ENCODE measurements around the gene MARCHF10.
"Not testable (repeated sequence)": the region's sequence is repeated elsewhere in the genome, so short reads cannot be mapped to it uniquely, and the experiment has no call there.

Gene MARCHF10

DNA sequence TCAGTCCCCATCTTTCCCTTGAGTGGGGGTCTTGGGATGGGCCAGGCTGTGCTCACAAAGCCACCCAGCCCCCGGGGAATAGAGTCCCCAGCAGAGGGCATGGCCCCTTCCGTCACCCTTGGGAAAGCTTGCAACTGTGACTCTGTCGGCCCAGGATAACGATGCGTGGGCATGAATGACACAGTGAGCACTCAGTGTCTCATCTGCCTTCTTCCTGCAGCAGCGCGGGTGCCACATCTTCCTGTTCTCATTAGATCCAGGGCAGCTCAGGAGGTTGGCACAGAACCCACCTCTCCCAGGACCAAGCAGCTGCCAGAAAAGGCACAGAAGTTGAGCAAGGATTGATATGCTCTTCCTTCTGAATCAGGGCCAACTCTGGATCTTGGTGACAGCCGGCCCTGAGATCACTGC lies 95.9 kb downstream of the MARCHF10 start:
- Mint-ChIP-seq H3K4me1 (no peaks in the 10 kb centered on the region), H3K36me3 (no peaks in the 10 kb centered on the region), H3K4me3 (no peak overlapping the region), H3K27me3 (no peaks in the 10 kb centered on the region), H3K27ac (no peak overlapping the region), H3K9me3 (no peaks in the 10 kb centered on the region)
- ATAC-seq = no peak

DNA sequence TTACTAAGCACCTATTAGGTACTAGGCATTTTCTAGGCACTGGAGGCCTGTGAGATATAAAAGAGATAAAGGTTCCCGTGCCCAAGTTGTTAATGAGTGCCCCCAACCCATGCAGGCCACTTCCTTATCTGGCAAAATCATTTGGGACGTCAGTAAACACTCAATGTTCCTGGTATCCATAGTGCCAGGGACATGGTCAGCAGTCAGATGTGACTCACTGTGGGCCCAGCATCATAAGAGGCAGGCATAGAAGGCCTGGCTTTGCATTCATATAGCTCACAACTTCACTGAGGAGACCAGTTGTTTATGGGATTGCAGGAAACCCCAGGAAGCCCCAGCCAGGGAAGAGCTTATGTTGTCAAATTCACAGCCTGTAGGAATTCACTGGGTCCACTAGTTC lies 99.5 kb downstream of the MARCHF10 start:
- no peaks in the 10 kb centered on the region for H3K36me3 Mint-ChIP-seq
- no peak overlapping the region for H3K27ac Mint-ChIP-seq
- no peak for ATAC-seq
- H3K4me3 Mint-ChIP-seq = no peak overlapping the region
- peaks cover 1% of the 10 kb centered on the region for H3K4me1 Mint-ChIP-seq
- H3K9me3 Mint-ChIP-seq = no peaks in the 10 kb centered on the region
- H3K27me3 Mint-ChIP-seq = peaks cover 7% of the 10 kb centered on the region

DNA sequence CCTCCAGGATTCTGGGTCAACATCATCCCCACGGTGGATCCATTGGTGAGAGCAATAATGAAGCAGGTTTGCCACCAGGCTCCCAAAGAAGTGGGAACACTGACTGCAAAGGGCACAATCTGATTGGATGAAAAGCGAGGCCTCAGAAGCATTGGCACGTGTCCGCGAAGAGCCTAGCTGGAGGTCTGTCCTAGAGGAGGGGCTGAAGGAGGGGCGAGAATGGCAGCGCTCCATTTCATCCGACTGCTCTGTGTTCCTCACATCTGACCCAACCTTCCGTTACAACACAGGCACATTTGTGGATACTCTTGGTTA lies 100.7 kb downstream of the MARCHF10 start:
- H3K27ac Mint-ChIP-seq = no peak overlapping the region
- peaks cover 9% of the 10 kb centered on the region for H3K4me1 Mint-ChIP-seq
- no peaks in the 10 kb centered on the region for H3K9me3 Mint-ChIP-seq
- H3K27me3 Mint-ChIP-seq = peaks cover 18% of the 10 kb centered on the region
- no peak overlapping the region for H3K4me3 Mint-ChIP-seq
- no peaks in the 10 kb centered on the region for H3K36me3 Mint-ChIP-seq
- no peak for ATAC-seq

DNA sequence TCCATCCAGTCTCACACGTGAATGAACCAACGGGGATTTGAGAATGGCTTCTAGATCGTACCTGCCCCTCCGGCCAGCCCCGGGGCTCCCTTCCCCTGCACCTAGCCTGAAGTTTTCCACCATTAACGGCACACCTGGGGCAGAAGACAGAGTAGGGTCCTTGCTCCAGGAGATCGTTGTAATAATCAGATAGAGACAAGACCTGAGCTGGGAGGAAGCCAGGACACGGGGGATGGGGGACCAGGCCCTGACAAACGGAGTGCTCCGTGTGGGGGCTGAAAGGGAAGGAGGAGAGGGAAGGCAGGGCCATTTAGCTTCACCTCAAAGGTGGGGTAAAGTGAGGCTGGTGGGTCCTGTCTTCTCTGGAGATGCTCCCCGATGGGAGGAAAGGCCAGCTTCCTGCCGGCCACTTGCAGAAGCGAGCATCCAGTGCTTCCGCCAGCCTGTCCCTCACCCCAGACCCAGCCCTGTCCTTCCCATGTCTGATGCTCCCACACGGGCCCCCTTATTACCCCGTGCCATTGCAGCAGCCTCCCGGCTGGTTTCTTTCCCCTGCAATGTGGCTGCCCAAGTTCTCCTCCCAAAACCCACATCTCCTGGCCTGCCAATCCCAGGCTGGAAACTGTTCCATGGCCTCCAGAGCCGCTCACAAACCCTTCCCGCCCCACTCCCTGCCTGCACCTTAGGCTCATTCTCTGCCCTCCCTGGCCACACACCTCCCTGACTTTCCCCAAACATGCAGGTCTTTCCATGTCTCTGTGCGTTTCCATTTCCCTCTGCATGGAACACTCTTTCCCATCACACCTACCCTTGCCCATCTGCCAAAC lies 101.3 kb downstream of the MARCHF10 start:
- Mint-ChIP-seq H3K4me3 (no peak overlapping the region), H3K36me3 (no peaks in the 10 kb centered on the region), H3K27ac (no peak overlapping the region), H3K27me3 (peaks cover 23% of the 10 kb centered on the region), H3K9me3 (no peaks in the 10 kb centered on the region), H3K4me1 (peaks cover 9% of the 10 kb centered on the region)
- no peak for ATAC-seq

DNA sequence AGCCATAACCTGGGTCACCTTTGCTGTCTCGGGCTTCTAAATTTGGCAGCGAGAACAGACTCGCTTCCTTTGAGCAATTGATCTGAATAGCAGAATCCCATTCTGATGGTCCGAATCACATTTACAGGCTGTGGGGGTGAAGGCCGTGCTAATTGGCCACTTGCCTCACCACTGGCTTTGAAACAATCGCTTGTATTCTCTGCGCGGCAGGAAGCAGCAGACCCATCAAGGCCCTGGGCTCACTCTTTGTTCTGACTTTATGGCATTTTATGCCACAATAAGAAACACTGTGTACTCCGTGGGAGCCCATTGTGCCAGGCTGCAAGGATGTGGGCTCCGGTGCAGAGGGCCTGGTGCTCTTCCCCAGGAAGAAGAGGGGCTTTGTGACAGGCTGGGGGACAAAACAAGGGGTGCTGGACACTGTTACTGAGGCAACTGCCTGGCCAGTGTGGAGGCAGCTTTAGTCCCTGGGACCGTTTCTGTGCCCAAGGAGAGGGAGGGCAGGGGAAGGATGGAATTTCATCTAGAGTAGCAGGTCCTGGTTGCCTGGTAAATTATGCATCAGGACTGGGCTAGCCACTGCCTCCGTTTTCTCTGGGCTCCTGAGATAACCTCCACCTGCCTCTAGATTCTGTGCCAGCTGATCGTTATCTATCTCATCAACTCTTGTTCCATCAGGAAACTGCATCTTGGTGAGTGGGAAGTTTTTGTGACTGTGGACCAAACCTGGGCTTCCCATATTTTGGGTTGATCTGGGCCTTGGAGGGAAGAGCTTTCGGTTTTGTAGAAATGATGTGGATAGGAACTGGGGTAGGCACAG lies 102.1 kb downstream of the MARCHF10 start:
- Mint-ChIP-seq H3K4me1 (peaks cover 9% of the 10 kb centered on the region), H3K27me3 (peaks cover 27% of the 10 kb centered on the region), H3K27ac (no peak overlapping the region), H3K36me3 (no peaks in the 10 kb centered on the region), H3K9me3 (no peaks in the 10 kb centered on the region), H3K4me3 (no peak overlapping the region)
- ATAC-seq = no peak

DNA sequence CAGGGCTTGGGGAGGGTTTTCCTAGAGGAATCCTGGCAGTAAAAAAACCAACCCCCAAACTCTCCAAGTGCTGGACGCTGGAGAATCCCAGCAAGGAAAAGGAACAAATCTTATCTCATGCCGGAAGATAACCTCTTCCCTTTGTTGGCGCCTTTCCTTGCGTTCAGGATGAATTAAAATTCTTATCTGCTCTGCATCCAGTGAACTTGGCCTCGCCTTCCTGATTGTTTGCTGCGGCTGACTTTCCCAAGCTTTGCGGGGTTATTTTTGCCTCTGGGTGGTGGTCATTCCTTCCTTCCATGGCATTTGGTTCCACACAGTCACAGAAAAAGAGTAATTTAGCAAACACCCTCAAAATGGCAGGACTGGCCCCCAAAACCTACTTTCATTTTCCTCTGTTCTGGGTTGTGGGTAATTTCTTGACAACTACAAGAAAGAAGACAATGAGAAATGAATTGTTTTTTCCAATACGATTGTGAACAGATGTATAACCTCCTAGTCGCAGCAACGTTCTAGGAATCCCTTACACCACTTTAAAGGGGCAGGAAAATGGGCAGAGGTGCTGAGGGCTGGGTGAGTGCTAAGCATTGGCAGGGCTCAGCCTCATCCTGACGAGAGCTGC lies 102.8 kb downstream of the MARCHF10 start:
- no peak for ATAC-seq
- Mint-ChIP-seq H3K27ac (no peak overlapping the region), H3K9me3 (no peaks in the 10 kb centered on the region), H3K4me3 (peak overlapping the region; percentile 75), H3K36me3 (no peaks in the 10 kb centered on the region), H3K27me3 (peaks cover 32% of the 10 kb centered on the region), H3K4me1 (peaks cover 9% of the 10 kb centered on the region)

DNA sequence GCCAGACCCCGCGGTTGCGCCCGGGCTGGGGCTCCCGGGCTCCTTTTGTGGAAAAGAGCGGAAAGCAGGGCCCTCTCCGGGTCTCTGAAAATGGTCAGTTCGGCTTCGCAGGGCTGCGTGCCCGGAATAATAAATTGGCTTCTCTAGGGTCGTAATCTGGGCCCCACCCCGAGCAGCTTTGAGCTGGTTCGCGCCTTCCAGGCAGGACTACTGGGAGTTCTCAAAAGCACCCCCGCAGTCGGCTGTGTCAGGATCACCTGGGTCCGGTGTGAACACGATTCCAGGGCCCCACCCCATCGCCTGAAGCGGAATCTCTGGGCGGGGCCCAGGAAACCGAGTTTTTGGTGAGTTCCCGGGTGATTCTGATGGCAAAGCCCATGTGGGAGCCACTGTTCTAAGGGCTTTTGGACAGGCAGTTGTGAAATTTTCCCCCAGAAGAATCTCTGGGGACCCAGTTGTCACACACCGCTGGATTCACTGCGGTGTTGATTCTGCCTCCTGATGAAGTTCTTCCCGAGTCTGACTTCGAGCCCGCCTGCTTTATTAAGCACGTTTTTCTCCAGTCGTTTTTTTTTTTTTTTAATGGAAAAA lies 103.6 kb downstream of the MARCHF10 start:
- ATAC-seq = no peak
- no peaks in the 10 kb centered on the region for H3K9me3 Mint-ChIP-seq
- peak overlapping the region; percentile 75 for H3K4me3 Mint-ChIP-seq
- no peaks in the 10 kb centered on the region for H3K36me3 Mint-ChIP-seq
- H3K27me3 Mint-ChIP-seq = peaks cover 40% of the 10 kb centered on the region
- no peak overlapping the region for H3K27ac Mint-ChIP-seq
- peaks cover 9% of the 10 kb centered on the region for H3K4me1 Mint-ChIP-seq

DNA sequence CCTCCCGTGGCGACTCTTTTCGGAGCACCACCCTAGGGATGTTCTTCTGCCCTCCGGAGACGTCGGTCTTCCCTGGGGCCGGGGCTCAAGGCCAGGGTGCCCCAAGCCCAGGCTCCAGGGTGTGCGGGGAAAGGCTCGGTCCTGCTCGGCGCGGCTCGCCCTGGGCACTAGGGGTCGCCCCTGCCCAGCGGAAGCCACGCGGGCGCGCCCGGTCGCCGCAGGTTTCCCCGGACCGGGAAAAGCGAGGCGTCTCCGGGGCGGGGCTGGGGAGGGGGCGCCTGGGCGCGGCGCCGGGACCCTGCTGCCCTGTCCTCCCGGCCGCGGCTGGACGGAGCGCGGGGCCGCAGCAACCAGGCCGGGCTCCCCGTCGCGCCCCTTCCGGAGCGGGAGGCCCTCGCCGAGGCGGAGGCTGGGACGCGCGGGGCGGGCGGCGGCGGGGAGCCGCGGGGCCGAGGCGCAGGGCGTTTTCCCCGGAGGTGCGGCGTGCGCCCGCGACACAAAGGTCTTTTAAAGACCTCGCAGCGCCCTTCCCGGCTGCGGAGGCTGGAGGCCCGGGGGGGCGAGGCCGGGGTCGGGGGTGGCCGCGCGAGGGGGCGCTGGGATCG lies 104.2 kb downstream of the MARCHF10 start:
- Mint-ChIP-seq H3K4me1 (peaks cover 9% of the 10 kb centered on the region), H3K4me3 (peak overlapping the region; percentile 75), H3K27ac (peak overlapping the region; percentile 37), H3K9me3 (no peaks in the 10 kb centered on the region), H3K27me3 (peaks cover 41% of the 10 kb centered on the region), H3K36me3 (no peaks in the 10 kb centered on the region)
- ATAC-seq = peak; percentile 92

DNA sequence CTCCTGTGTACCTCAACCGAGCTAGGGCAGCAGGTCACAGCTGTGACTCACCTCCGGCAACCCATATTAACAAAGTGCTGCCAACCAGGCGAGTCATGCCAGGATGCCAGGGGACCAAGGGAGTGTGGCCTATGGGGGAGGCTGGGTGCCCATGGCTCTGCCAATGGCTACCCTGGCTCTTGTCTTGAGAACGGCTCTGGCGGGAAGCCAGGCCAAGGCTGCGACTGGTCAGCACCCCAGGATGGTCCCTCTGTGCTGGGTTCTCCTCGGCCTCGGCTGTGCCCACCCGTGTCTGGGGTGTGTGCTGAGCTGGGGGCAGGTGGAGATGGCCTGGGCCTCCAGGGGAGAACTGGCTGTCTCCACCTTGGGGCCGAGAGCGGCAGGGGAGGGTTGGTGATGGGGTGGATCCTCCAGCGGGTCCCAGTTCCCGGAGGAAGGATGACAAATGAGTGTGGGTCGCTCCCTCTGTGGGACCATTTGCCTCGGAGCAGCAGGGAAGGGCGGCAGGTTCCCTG lies 104.8 kb downstream of the MARCHF10 start:
- Mint-ChIP-seq H3K36me3 (no peaks in the 10 kb centered on the region), H3K27ac (peak overlapping the region; percentile 37), H3K27me3 (peaks cover 41% of the 10 kb centered on the region), H3K4me3 (peak overlapping the region; percentile 75), H3K9me3 (no peaks in the 10 kb centered on the region), H3K4me1 (peaks cover 9% of the 10 kb centered on the region)
- ATAC-seq = no peak

DNA sequence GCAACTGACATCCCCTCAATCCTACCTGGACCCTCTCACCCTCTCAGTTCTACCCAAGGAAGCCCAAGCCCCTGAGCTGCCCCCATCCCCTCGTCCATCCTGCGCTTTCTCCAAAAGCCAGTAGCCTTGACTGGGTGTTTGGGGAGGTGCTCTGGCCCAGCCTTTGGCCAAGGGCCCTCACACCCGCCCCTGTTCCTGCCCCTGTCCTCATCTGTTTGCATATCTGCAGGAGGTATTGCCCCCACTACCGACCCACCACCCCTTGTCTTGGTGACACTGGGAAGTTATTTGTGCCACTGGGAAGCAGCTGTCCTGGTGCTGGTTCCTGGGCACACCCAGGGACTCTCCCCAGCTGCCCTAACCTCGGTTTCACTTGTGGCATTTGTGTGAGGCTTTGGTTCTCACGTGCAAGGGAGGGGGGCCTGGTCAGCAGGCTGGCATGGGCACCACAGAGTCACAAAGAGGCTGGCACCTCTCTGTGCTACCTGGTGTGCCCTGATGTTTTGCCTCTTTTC lies 105.3 kb downstream of the MARCHF10 start:
- Mint-ChIP-seq H3K9me3 (no peaks in the 10 kb centered on the region), H3K4me1 (peaks cover 9% of the 10 kb centered on the region), H3K27me3 (peaks cover 41% of the 10 kb centered on the region), H3K4me3 (peak overlapping the region; percentile 75), H3K36me3 (no peaks in the 10 kb centered on the region), H3K27ac (no peak overlapping the region)
- no peak for ATAC-seq

DNA sequence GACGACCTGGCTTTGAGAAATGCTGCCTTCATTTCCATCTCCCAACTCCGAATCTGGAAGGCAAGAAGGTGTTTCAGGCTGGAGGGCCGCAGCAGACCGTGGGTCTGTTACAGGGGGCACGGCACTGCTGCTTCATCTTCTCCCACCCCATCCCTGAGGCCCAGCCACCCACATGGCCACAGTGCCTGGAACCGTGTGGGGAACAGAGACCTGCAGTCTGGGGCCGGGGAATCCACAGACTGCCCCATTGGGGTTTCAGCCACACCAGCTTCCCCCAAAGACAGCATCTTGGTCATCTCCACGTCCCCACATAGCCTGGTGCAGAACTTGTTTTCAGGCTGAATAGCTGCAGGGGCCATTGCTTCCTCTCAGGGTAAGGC lies 106.4 kb downstream of the MARCHF10 start:
- ATAC-seq = no peak
- H3K36me3 Mint-ChIP-seq = no peaks in the 10 kb centered on the region
- no peak overlapping the region for H3K27ac Mint-ChIP-seq
- peaks cover 9% of the 10 kb centered on the region for H3K4me1 Mint-ChIP-seq
- H3K9me3 Mint-ChIP-seq = no peaks in the 10 kb centered on the region
- H3K27me3 Mint-ChIP-seq = peaks cover 46% of the 10 kb centered on the region
- H3K4me3 Mint-ChIP-seq = no peak overlapping the region

DNA sequence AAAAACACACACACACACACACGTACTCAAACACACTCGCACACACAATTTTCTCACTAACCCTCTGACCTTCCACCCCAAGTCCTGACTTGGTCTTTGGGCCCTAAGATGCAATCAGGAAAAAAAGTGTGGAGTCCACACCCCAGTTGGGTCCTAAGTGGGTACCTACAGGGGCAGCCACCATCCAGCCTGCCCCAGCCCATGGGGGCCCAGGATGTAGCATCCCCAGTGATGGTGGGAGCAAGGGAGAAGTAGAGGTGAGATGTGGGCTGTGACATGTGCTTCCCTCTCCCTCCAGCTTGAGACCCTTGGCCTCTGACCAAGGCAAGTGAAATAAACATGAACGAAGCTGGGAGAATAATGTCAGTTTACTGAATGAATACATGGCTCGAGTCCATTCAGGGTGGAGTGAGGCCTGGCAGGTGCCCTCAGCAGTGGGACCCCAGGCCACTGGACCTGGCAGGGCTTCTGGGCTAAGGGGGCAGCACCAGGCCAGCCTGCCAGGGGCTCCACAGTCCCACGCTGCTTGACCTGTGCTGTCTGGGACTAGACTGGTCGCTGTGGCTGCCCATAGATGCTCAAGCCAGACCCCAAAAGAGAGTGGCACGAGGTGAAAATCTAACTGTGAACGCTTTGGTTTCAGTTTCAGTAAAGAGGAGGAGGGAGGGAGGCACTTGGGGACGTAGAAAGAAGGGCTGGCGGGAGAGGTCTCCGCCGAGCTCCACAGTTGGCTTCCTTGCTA lies 107.0 kb downstream of the MARCHF10 start:
- peaks cover 9% of the 10 kb centered on the region for H3K4me1 Mint-ChIP-seq
- no peak overlapping the region for H3K27ac Mint-ChIP-seq
- H3K4me3 Mint-ChIP-seq = no peak overlapping the region
- peaks cover 51% of the 10 kb centered on the region for H3K27me3 Mint-ChIP-seq
- H3K9me3 Mint-ChIP-seq = no peaks in the 10 kb centered on the region
- no peaks in the 10 kb centered on the region for H3K36me3 Mint-ChIP-seq
- ATAC-seq = no peak

DNA sequence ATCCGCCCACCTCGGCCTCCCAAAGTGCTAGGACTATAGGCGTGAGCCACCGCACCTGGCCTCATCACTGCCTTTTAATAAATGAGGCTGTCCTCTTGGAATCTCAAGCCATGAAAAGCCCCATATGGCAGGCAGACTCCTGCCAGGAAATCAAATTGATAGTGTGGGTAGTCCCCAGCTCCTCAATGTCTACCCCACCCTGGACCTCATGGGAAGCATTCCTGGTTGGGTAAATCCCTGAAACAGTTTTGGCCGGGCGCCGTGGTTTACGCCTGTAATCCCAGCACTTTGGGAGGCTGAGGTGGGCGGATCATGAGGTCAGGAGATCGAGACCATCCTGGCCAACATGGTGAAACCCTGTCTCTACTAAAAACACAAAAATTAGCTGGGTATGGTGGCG lies 109.7 kb downstream of the MARCHF10 start:
- not testable (repeated sequence) for ATAC-seq, H3K4me3 Mint-ChIP-seq, H3K4me1 Mint-ChIP-seq, H3K27ac Mint-ChIP-seq, H3K9me3 Mint-ChIP-seq, H3K36me3 Mint-ChIP-seq
- peaks cover 71% of the 10 kb centered on the region for H3K27me3 Mint-ChIP-seq

Measured in stimulated activated memory B cell treated with anti-CD40 and anti-IgM and Interleukin-4, amounts not matched to agents 10 μg/mL and 1 μg/mL and 100 μg/mL, for 72 hours (primary cell).